ENCODE results near the gene JAKMIP3.

DNA sequence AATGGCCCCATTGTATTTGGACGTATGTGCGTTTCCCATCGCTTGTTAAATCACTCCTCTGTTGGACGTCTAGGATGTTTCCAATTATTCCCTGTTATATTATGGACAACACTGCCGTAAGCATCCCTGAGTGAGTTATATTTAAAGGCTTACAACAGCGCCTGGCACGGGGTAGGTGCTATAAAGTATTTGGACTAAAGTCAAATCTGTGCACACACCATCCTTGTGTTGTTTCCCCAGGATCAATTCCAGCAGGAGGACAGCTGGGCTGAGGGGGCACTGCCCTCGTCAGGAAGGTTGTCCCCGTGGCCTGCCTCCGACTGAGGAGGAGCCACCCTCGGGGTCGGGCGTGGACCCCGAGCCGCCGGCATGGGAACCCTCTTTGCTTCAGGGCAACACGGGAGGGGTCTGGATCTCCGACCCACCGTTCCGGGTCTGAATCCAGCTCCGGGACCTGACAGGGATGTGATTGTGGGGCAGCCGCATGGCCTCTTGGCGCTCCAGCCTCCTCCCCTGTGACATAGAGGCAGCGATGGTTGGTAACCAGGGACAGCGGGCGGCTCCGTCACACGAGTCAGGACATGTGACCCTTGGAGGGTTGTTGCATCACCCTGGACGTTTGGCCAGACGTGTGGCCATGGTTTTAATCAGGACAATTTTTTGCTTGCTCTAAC is 1.5 kb upstream of the JAKMIP3 start:
- no peak for TF ChIP-seq CTCF (conservative IDR thresholded peaks at IDR 0.05; ENCODE audit: low read depth, low read length)
- no peak for TF ChIP-seq EZH2 (IDR thresholded peaks at IDR 0.05; ENCODE audit: low read length, unreplicated experiment)

All from PC-3 (cell line).